ENCODE data around the gene ADAM12. TPM values are rescaled to one million over a fixed set of nuclear protein-coding genes. Genes with fewer than 3 reads are reported as not detected.

Gene ADAM12
- total RNA-seq, 2 donors from 2014 or later, result 0.27 to 2.2 TPM

DNA sequence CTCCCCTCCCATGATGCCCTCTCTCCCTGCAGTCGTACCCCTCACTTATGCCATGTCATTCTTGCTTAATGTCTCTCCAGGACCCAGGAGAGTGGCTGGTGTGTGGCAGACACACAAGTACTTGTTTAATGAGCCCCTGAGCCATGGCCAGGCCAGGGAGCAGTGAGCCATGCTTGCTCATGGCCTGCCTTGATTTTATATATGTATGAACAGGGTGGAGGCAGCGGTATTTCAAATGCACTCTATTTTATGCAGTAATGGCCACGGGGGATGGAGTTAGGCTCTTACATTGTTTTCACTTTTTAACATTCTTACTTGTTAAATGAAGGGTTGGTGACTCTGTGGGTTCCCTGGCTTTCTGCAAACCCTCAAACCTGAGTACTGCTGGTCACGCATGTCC, 347.2 kb downstream of the ADAM12 start:
- peak overlapping the region; percentile 70 to 86 for H3K27ac ChIP-seq

DNA sequence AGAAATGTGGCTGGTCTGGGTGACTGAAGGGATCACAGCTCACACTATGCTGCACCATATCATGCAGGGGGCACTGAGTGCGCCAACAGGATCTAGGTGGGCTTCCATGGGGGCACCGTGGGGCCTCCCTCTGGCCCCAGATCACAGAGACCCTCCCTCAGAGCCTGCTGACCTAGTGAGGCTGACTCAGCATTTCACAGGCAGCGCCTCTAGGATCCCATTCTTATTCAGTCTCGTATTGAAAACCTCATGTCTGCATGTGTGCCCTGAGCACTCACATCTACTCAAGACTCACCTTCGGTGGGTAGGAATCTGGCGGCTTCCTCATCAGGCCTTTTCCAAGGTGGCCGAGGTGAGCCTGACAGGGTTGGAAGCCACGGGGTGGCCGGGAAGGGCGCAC, 350.3 kb downstream of the ADAM12 start:
- peaks cover 9% of the 10 kb centered on the region for H3K9me3 ChIP-seq
- H3K36me3 ChIP-seq, result no peaks in the 10 kb centered on the region
- TF ChIP-seq, protein P1, sequence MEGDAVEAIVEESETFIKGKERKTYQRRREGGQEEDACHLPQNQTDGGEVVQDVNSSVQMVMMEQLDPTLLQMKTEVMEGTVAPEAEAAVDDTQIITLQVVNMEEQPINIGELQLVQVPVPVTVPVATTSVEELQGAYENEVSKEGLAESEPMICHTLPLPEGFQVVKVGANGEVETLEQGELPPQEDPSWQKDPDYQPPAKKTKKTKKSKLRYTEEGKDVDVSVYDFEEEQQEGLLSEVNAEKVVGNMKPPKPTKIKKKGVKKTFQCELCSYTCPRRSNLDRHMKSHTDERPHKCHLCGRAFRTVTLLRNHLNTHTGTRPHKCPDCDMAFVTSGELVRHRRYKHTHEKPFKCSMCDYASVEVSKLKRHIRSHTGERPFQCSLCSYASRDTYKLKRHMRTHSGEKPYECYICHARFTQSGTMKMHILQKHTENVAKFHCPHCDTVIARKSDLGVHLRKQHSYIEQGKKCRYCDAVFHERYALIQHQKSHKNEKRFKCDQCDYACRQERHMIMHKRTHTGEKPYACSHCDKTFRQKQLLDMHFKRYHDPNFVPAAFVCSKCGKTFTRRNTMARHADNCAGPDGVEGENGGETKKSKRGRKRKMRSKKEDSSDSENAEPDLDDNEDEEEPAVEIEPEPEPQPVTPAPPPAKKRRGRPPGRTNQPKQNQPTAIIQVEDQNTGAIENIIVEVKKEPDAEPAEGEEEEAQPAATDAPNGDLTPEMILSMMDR (IDR thresholded peaks at IDR 0.05), result no peak
- DNase-seq (ENCODE audit: low spot score), result no peak
- no peaks in the 10 kb centered on the region for H3K27me3 ChIP-seq (replicated peaks; ENCODE audit: insufficient read depth)
- H3K4me1 ChIP-seq (ENCODE audit: control insufficient read depth in 1 of 2, low read depth in 2 of 2), result peaks cover 10 to 15% of the 10 kb centered on the region in 2 donors
- H3K4me3 ChIP-seq, result no peak overlapping the region
- H3K27ac ChIP-seq, result no peak overlapping the region
- no peak for ATAC-seq (ENCODE audit: insufficient number of reproducible peaks, low FRiP score, low read depth)

More for the DNA sequence above, 347.2 kb downstream of the ADAM12 start:
- Histone ChIP-seq H3K4me3 (no peak overlapping the region), H3K27me3 (replicated peaks; ENCODE audit: insufficient read depth) (no peaks in the 10 kb centered on the region), H3K36me3 (no peaks in the 10 kb centered on the region), H3K4me1 (ENCODE audit: control insufficient read depth in 1 of 2, low read depth in 2 of 2) (peaks cover 10 to 16% of the 10 kb centered on the region in 2 donors), H3K9me3 (no peaks in the 10 kb centered on the region)
- no peak for ATAC-seq (ENCODE audit: insufficient number of reproducible peaks, low FRiP score, low read depth)
- TF ChIP-seq, protein P1 (IDR thresholded peaks at IDR 0.05), result no peak
- no peak for DNase-seq (ENCODE audit: low spot score)

DNA sequence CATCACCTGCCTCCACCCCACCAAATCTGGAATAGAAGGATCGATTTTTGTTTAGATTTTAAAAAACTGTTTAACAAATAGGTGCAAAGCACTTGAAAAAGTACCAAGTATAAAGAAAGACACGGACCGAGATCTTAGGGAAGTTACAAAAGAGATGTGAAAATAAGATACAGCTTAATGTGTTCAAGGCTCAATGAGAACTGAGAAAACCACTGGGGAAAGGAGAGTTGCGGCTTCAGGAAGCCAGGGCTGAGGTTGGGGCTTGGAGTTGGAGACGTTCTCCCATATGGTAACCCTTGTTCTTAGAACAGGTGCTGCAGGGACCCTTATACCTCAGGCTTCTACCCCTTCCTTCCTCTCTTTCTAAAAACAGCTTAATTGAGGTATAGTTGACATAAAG, 351.8 kb downstream of the ADAM12 start:
- H3K36me3 ChIP-seq, result no peaks in the 10 kb centered on the region
- H3K4me1 ChIP-seq (ENCODE audit: control insufficient read depth in 1 of 2, low read depth in 2 of 2), result peaks cover 0 to under 1% of the 10 kb centered on the region in 2 donors

DNA sequence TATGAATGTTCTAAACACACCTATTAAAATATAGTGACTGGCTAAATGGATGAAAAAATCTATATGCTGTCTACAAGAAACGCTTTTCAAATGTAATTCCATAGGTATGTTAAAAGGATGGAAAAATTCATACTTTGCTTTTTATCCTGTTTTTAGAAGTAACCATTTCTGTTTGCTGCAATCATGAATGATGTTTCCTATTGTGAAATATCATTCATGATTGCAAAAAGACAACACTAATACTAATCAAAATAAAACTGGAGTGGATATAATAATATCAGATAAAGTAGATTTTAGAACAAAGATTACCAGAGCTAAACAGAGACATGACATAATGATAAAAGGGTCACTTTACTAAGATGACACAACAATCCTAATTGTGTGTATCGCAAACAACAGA, 353.7 kb downstream of the ADAM12 start:
- no peak overlapping the region for H3K27ac ChIP-seq
- H3K9me3 ChIP-seq, result peaks cover 9% of the 10 kb centered on the region
- no peak overlapping the region for H3K4me3 ChIP-seq
- no peaks in the 10 kb centered on the region for H3K36me3 ChIP-seq
- TF ChIP-seq, protein P1 (IDR thresholded peaks at IDR 0.05), result no peak
- DNase-seq (ENCODE audit: low spot score) (no peak), ATAC-seq (ENCODE audit: insufficient number of reproducible peaks, low FRiP score, low read depth) (no peak)
- H3K27me3 ChIP-seq (replicated peaks; ENCODE audit: insufficient read depth), result no peaks in the 10 kb centered on the region
- no peaks in the 10 kb centered on the region for H3K4me1 ChIP-seq (ENCODE audit: control insufficient read depth in 1 of 2, low read depth in 2 of 2)

More for the DNA sequence above, 351.8 kb downstream of the ADAM12 start:
- no peak for DNase-seq (ENCODE audit: low spot score)
- Histone ChIP-seq H3K27ac (no peak overlapping the region), H3K4me3 (no peak overlapping the region), H3K27me3 (replicated peaks; ENCODE audit: insufficient read depth) (no peaks in the 10 kb centered on the region), H3K9me3 (peaks cover 9% of the 10 kb centered on the region)
- TF ChIP-seq, protein P1 (IDR thresholded peaks at IDR 0.05), result no peak
- no peak for ATAC-seq (ENCODE audit: insufficient number of reproducible peaks, low FRiP score, low read depth)

DNA sequence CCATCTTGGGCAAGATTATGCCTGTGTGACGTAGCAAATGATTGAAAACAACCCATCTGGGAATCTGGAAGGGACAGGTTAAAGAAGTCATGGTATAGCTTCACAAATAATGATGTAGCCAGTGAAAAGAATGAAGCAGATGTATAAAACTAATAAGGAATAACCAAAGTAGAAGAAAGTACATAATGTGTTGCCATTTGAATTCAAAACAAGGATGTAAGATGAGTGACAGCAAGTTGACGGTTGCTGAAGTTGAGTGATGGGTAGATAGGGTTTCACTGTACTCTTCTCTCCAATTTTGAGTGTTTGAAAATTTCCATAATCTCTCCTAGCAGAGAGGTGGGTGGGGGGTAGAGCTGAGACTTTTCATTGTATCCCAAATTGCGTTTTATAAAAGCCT, 358.3 kb downstream of the ADAM12 start:
- no peak for DNase-seq (ENCODE audit: low spot score)
- TF ChIP-seq, protein P1 (IDR thresholded peaks at IDR 0.05), result no peak

More for the DNA sequence above, 358.3 kb downstream of the ADAM12 start:
- ATAC-seq (ENCODE audit: insufficient number of reproducible peaks, low FRiP score, low read depth), result no peak
- Histone ChIP-seq H3K36me3 (no peaks in the 10 kb centered on the region), H3K4me1 (ENCODE audit: control insufficient read depth in 1 of 2, low read depth in 2 of 2) (no peaks in the 10 kb centered on the region), H3K27ac (no peak overlapping the region), H3K9me3 (peaks cover 9% of the 10 kb centered on the region), H3K27me3 (replicated peaks; ENCODE audit: insufficient read depth) (no peaks in the 10 kb centered on the region), H3K4me3 (no peak overlapping the region)
